ENCODE data around the gene ERC1.

Gene ERC1

GRCh38 chr12:979349-979748 lies 11.7 kb upstream of the ERC1 start:
- Histone ChIP-seq H2BK15ac (ENCODE audit: low read depth, poor library complexity, severe bottlenecking) (no peak overlapping the region), H3K4me1 (ENCODE audit: control insufficient read depth, insufficient read depth, low read depth, low read length) (peaks cover 7% of the 10 kb centered on the region), H3K14ac (ENCODE audit: low read length in 2 of 2) (no peak overlapping the region), H3K27ac (ENCODE audit: low read length, poor library complexity, severe bottlenecking) (no peak overlapping the region), H2BK120ac (ENCODE audit: low read depth, low read length) (no peak overlapping the region), H2BK12ac (ENCODE audit: low read length in 2 of 2) (no peak overlapping the region), H3K9ac (ENCODE audit: low read length) (no peak overlapping the region), H2BK5ac (ENCODE audit: low read depth, low read length, poor library complexity, severe bottlenecking) (no peak overlapping the region), H3K4me3 (ENCODE audit: insufficient read depth in 1 of 2, low read depth in 1 of 2, low read length in 2 of 2) (no peak overlapping the region), H3K36me3 (ENCODE audit: control insufficient read depth in 1 of 2, insufficient read depth in 2 of 2, low read depth in 1 of 2, low read length in 2 of 2) (no peaks in the 10 kb centered on the region), H3K27me3 (ENCODE audit: control insufficient read depth in 1 of 2, insufficient read depth in 1 of 2, low read length in 2 of 2) (no peaks in the 10 kb centered on the region), H3K79me1 (replicated peaks; ENCODE audit: low read length, poor library complexity, severe bottlenecking) (peaks cover 2% of the 10 kb centered on the region), H3K4me2 (ENCODE audit: low read length, poor library complexity, severe bottlenecking) (no peak overlapping the region), H2AK5ac (ENCODE audit: low read length, severe bottlenecking) (no peak overlapping the region), H3K9me3 (ENCODE audit: control insufficient read depth, low read length) (no peaks in the 10 kb centered on the region), H4K8ac (ENCODE audit: low read length) (no peak overlapping the region), H2AFZ (ENCODE audit: low read depth, low read length) (no peak overlapping the region), H3K4ac (ENCODE audit: low read depth in 1 of 2, low read length in 2 of 2) (no peak overlapping the region), H4K91ac (ENCODE audit: low read length) (no peak overlapping the region), H3K18ac (ENCODE audit: low read depth in 1 of 2, low read length in 2 of 2) (no peak overlapping the region), H3K23ac (ENCODE audit: low read length in 2 of 2) (no peak overlapping the region)
- no peak for DNase-seq
- 76% methylated on average over 4 of the region's 5 CpGs for WGBS

- Histone ChIP-seq H3K9ac (ENCODE audit: low read length) (no peak overlapping the region), H3K27me3 (ENCODE audit: control insufficient read depth in 1 of 2, insufficient read depth in 1 of 2, low read length in 2 of 2) (no peaks in the 10 kb centered on the region), H3K4me2 (ENCODE audit: low read length, poor library complexity, severe bottlenecking) (no peak overlapping the region), H2AK5ac (ENCODE audit: low read length, severe bottlenecking) (no peak overlapping the region), H3K4me1 (ENCODE audit: control insufficient read depth, insufficient read depth, low read depth, low read length) (peaks cover 7% of the 10 kb centered on the region), H4K8ac (ENCODE audit: low read length) (no peak overlapping the region), H2BK5ac (ENCODE audit: low read depth, low read length, poor library complexity, severe bottlenecking) (no peak overlapping the region), H3K27ac (ENCODE audit: low read length, poor library complexity, severe bottlenecking) (peak overlapping the region; percentile 36), H2BK12ac (ENCODE audit: low read length in 2 of 2) (no peak overlapping the region), H3K4ac (ENCODE audit: low read depth in 1 of 2, low read length in 2 of 2) (no peak overlapping the region), H2BK120ac (ENCODE audit: low read depth, low read length) (no peak overlapping the region), H3K79me1 (replicated peaks; ENCODE audit: low read length, poor library complexity, severe bottlenecking) (peaks cover 5% of the 10 kb centered on the region), H3K14ac (ENCODE audit: low read length in 2 of 2) (no peak overlapping the region), H2AFZ (ENCODE audit: low read depth, low read length) (no peak overlapping the region), H2BK15ac (ENCODE audit: low read depth, poor library complexity, severe bottlenecking) (no peak overlapping the region), H4K91ac (ENCODE audit: low read length) (no peak overlapping the region), H3K36me3 (ENCODE audit: control insufficient read depth in 1 of 2, insufficient read depth in 2 of 2, low read depth in 1 of 2, low read length in 2 of 2) (peaks cover 0 to 2% of the 10 kb centered on the region in 2 experiments), H3K9me3 (ENCODE audit: control insufficient read depth, low read length) (no peaks in the 10 kb centered on the region), H3K23ac (ENCODE audit: low read length in 2 of 2) (no peak overlapping the region), H3K4me3 (ENCODE audit: insufficient read depth in 1 of 2, low read depth in 1 of 2, low read length in 2 of 2) (no peak overlapping the region), H3K18ac (ENCODE audit: low read depth in 1 of 2, low read length in 2 of 2) (no peak overlapping the region)
- 87% methylated on average over 6 of the region's 8 CpGs for WGBS
- DNase-seq, result no peak
Observed at GRCh38 chr12:981176-981828, 9.7 kb upstream of the ERC1 start.

- Histone ChIP-seq H3K4ac (ENCODE audit: low read depth in 1 of 2, low read length in 2 of 2) (peak overlapping the region in 1 of 2 experiments; percentile 64), H2BK15ac (ENCODE audit: low read depth, poor library complexity, severe bottlenecking) (no peak overlapping the region), H3K79me1 (replicated peaks; ENCODE audit: low read length, poor library complexity, severe bottlenecking) (peaks cover 7% of the 10 kb centered on the region), H2AK5ac (ENCODE audit: low read length, severe bottlenecking) (no peak overlapping the region), H3K9ac (ENCODE audit: low read length) (peak overlapping the region; percentile 41), H3K36me3 (ENCODE audit: control insufficient read depth in 1 of 2, insufficient read depth in 2 of 2, low read depth in 1 of 2, low read length in 2 of 2) (peaks cover 0 to 2% of the 10 kb centered on the region in 2 experiments), H2BK12ac (ENCODE audit: low read length in 2 of 2) (no peak overlapping the region), H3K27me3 (ENCODE audit: control insufficient read depth in 1 of 2, insufficient read depth in 1 of 2, low read length in 2 of 2) (no peaks in the 10 kb centered on the region), H3K4me1 (ENCODE audit: control insufficient read depth, insufficient read depth, low read depth, low read length) (peaks cover 7% of the 10 kb centered on the region), H4K91ac (ENCODE audit: low read length) (peak overlapping the region; percentile 83), H2BK120ac (ENCODE audit: low read depth, low read length) (no peak overlapping the region), H3K27ac (ENCODE audit: low read length, poor library complexity, severe bottlenecking) (no peak overlapping the region), H3K14ac (ENCODE audit: low read length in 2 of 2) (no peak overlapping the region), H3K23ac (ENCODE audit: low read length in 2 of 2) (no peak overlapping the region), H3K9me3 (ENCODE audit: control insufficient read depth, low read length) (no peaks in the 10 kb centered on the region), H3K4me2 (ENCODE audit: low read length, poor library complexity, severe bottlenecking) (no peak overlapping the region), H2AFZ (ENCODE audit: low read depth, low read length) (no peak overlapping the region), H3K4me3 (ENCODE audit: insufficient read depth in 1 of 2, low read depth in 1 of 2, low read length in 2 of 2) (no peak overlapping the region), H3K18ac (ENCODE audit: low read depth in 1 of 2, low read length in 2 of 2) (no peak overlapping the region), H2BK5ac (ENCODE audit: low read depth, low read length, poor library complexity, severe bottlenecking) (peak overlapping the region; percentile 19), H4K8ac (ENCODE audit: low read length) (peak overlapping the region; percentile 75)
- DNase-seq, result peak; percentile 44
- WGBS, result 93% methylated on average over 2 of the region's 3 CpGs
Observed at GRCh38 chr12:981961-982360, 9.1 kb upstream of the ERC1 start.

- WGBS, result 94% methylated on average over 4 of the region's 4 CpGs
- DNase-seq, result no peak
- H3K4ac ChIP-seq (ENCODE audit: low read depth in 1 of 2, low read length in 2 of 2), result no peak overlapping the region
Observed at GRCh38 chr12:988646-989045, 2.4 kb upstream of the ERC1 start.

More at GRCh38 chr12:988646-989045, 2.4 kb upstream of the ERC1 start:
- Histone ChIP-seq H3K23ac (ENCODE audit: low read length in 2 of 2) (no peak overlapping the region), H3K79me1 (replicated peaks; ENCODE audit: low read length, poor library complexity, severe bottlenecking) (peaks cover 16% of the 10 kb centered on the region), H2BK5ac (ENCODE audit: low read depth, low read length, poor library complexity, severe bottlenecking) (no peak overlapping the region), H2BK120ac (ENCODE audit: low read depth, low read length) (peak overlapping the region; percentile 24), H3K4me3 (ENCODE audit: insufficient read depth in 1 of 2, low read depth in 1 of 2, low read length in 2 of 2) (peak overlapping the region in 1 of 2 experiments; percentile 93), H2AK5ac (ENCODE audit: low read length, severe bottlenecking) (no peak overlapping the region), H3K4me1 (ENCODE audit: control insufficient read depth, insufficient read depth, low read depth, low read length) (peaks cover 2% of the 10 kb centered on the region), H3K9ac (ENCODE audit: low read length) (peak overlapping the region; percentile 99), H3K36me3 (ENCODE audit: control insufficient read depth in 1 of 2, insufficient read depth in 2 of 2, low read depth in 1 of 2, low read length in 2 of 2) (peaks cover 0 to 2% of the 10 kb centered on the region in 2 experiments), H3K18ac (ENCODE audit: low read depth in 1 of 2, low read length in 2 of 2) (no peak overlapping the region), H2BK12ac (ENCODE audit: low read length in 2 of 2) (no peak overlapping the region), H4K91ac (ENCODE audit: low read length) (no peak overlapping the region), H3K27ac (ENCODE audit: low read length, poor library complexity, severe bottlenecking) (no peak overlapping the region), H3K9me3 (ENCODE audit: control insufficient read depth, low read length) (no peaks in the 10 kb centered on the region), H2BK15ac (ENCODE audit: low read depth, poor library complexity, severe bottlenecking) (no peak overlapping the region), H3K14ac (ENCODE audit: low read length in 2 of 2) (no peak overlapping the region), H2AFZ (ENCODE audit: low read depth, low read length) (no peak overlapping the region), H3K4me2 (ENCODE audit: low read length, poor library complexity, severe bottlenecking) (no peak overlapping the region), H3K27me3 (ENCODE audit: control insufficient read depth in 1 of 2, insufficient read depth in 1 of 2, low read length in 2 of 2) (no peaks in the 10 kb centered on the region), H4K8ac (ENCODE audit: low read length) (no peak overlapping the region)

All from mesenchymal stem cell (in vitro differentiated cells and primary cell).